Vagina (tissue), 2 donors: ENCODE results near the gene CHRNG.

Experiments
- CTCF ChIP-seq, 3 experiments: fragments of 450-650 bp in 2 of 3; fragments of 200-600 bp in 1 of 3; sonication (generic) in 1 of 3; IDR thresholded peaks; one replicate each; pipeline ENCODE4 v1.5.1; 2017 to 2019; ENCODE audit warnings: antibody characterized with exemption in 3 of 3, mild to moderate bottlenecking in 2 of 3, moderate library complexity in 2 of 3
- POLR2A ChIP-seq, 2 donors: fragments of 450-650 bp; IDR thresholded peaks; one replicate each; pipeline ENCODE4 v1.6.1; 2017; ENCODE audit warnings: antibody characterized with exemption in 2 of 2, mild to moderate bottlenecking in 2 of 2, moderate library complexity in 2 of 2
- POLR2AphosphoS5 ChIP-seq, 2 donors: sonication (generic); formaldehyde crosslinking; IDR thresholded peaks; one replicate each; pipeline ENCODE4 v1.9.0; 2017; ENCODE audit warnings: antibody characterized with exemption in 2 of 2, mild to moderate bottlenecking in 2 of 2, low read depth in 1 of 2; ENCODE audit not compliant: insufficient read depth in 1 of 2

- TF ChIP-seq POLR2AphosphoS5 (IDR thresholded peaks at IDR 0.05; ENCODE audit: insufficient read depth in 1 of 2, low read depth in 1 of 2) (no peak), CTCF (IDR thresholded peaks at IDR 0.05) (no peak), POLR2A (IDR thresholded peaks at IDR 0.05) (no peak)
Observed at GRCh38 chr2:232518844-232519243, 20.6 kb upstream of the CHRNG start.
